ENCODE results near the gene GNB4. TPM values are rescaled to one million over a fixed set of nuclear protein-coding genes. Genes with fewer than 3 reads are reported as not detected.

GNB4 gene
- total and polyA plus RNA-seq, 2 of the 8 experiments (the other 6 are each of a cell fraction or from before 2014, with no cell fraction given): 13.4 to 29.2 TPM

DNA sequence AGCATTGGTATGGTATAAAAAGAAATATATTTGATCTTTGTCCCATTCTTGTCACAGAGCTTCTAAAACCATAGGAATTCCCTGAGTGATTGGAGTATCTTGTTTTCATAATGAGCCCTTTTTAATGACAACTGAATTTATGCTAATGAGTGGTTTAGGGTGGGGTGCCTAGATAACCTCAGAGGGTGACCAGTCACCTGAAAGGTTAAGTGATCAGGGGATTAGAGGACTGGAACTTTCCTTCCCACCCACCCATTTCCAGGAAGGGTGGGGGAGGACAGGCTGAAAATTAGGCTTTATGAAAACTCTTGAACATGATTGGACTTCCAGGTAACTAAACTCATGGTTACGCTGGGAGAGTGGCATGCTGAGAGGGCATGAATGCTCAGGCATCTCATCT lies 95.3 kb downstream of the GNB4 start:
- H3K18ac ChIP-seq (ENCODE audit: extremely low read depth, low read length): no peak overlapping the region
- H3K9ac ChIP-seq (replicated peaks in 1 of 4; ENCODE audit: extremely low read depth in 1 of 4, low read depth in 3 of 4, low read length in 3 of 4): no peak overlapping the region
- no peak overlapping the region for H2BK120ac ChIP-seq (replicated peaks; ENCODE audit: low read depth, low read length)
- no peaks in the 10 kb centered on the region for H4K20me1 ChIP-seq (replicated peaks in 1 of 2; ENCODE audit: control insufficient read depth in 1 of 2, insufficient read depth in 2 of 2, low read length in 2 of 2)
- H2BK15ac ChIP-seq (ENCODE audit: low read length): no peak overlapping the region
- no peak overlapping the region for H3K56ac ChIP-seq (replicated peaks; ENCODE audit: insufficient read length, low read depth, low read length)
- no peak overlapping the region for H4K5ac ChIP-seq (ENCODE audit: insufficient read length, low read depth, low read length)
- H2AFZ ChIP-seq (ENCODE audit: low read length): no peak overlapping the region
- H2BK12ac ChIP-seq (ENCODE audit: low read depth, low read length): no peak overlapping the region
- H3K4me2 ChIP-seq (ENCODE audit: insufficient read depth in 1 of 2, low read depth in 2 of 2, low read length in 2 of 2): no peak overlapping the region
- ChIA-PET POLR2A (ENCODE audit: partially characterized antibody) (no interaction called here), CTCF (ENCODE audit: partially characterized antibody) (interaction anchor here (0.6 kb wide), 1 partner anchor 197 kb away, joined by 3 read pairs; no protein-coding TSS in a partner anchor)
- no peak overlapping the region for H3K14ac ChIP-seq (ENCODE audit: insufficient read length)
- no peak overlapping the region for H3K4me3 ChIP-seq (ENCODE audit: extremely low read depth in 1 of 4, insufficient read depth in 2 of 4, low read depth in 3 of 4, low read length in 4 of 4)
- no peaks in the 10 kb centered on the region; the same call in 1 of the 2 replicates for H3K79me1 ChIP-seq (ENCODE audit: low read depth, low read length)
- no peak overlapping the region for H4K8ac ChIP-seq (ENCODE audit: extremely low read depth, insufficient read depth, low read length)
- no peaks in the 10 kb centered on the region for H3K9me3 ChIP-seq (ENCODE audit: insufficient read depth in 2 of 2, low read depth in 1 of 2, low read length in 1 of 2)
- no peak overlapping the region for H2BK5ac ChIP-seq (ENCODE audit: low read depth, low read length)
- no peak overlapping the region for H4K91ac ChIP-seq (replicated peaks; ENCODE audit: insufficient read length, low read length)
- no peak overlapping the region for H3K27ac ChIP-seq (ENCODE audit: low read depth, low read length)
- H3K4ac ChIP-seq (replicated peaks; ENCODE audit: insufficient read length, low read depth, low read length): no peak overlapping the region
- H3K36me3 ChIP-seq (ENCODE audit: control insufficient read depth in 2 of 4, insufficient read depth in 4 of 4, low read length in 3 of 4): peaks cover 0 to 28% (median 13%) of the 10 kb centered on the region in 4 experiments; a peak in 6 of 8 replicates
- H2BK20ac ChIP-seq (ENCODE audit: low read length): no peak overlapping the region
- no peak overlapping the region for H3K23ac ChIP-seq (ENCODE audit: insufficient read length)
- FAIRE-seq (no peak), DNase-seq (ENCODE audit: low read depth in 1 of 2, low spot score in 2 of 2) (no peak)
- H3K27me3 ChIP-seq (replicated peaks in 1 of 4; ENCODE audit: control insufficient read depth in 3 of 4, extremely low read depth in 1 of 4, insufficient read depth in 3 of 4, low read length in 3 of 4): no peaks in the 10 kb centered on the region
- H3K79me2 ChIP-seq (ENCODE audit: control insufficient read depth in 1 of 2, insufficient read depth in 2 of 2, low read length in 2 of 2): no peaks in the 10 kb centered on the region
- no peaks in the 10 kb centered on the region for H3K23me2 ChIP-seq (ENCODE audit: low read depth, low read length)
- 96% methylated on average over 1 of the region's 1 CpG; no CpG with 5 or more reads in 1 of the 2 experiments for WGBS, 2 experiments (ENCODE audit: extremely low coverage in 1 of 2, insufficient coverage in 1 of 2, insufficient read length in 1 of 2, insufficient replicate concordance in 2 of 2, low coverage in 1 of 2, low lambda C conversion rate in 2 of 2, missing lambda C conversion rate in 1 of 2)
- H3K4me1 ChIP-seq (replicated peaks in 1 of 4; ENCODE audit: control insufficient read depth in 3 of 4, insufficient read depth in 4 of 4, low read length in 3 of 4): no peaks in the 10 kb centered on the region
- H2AK5ac ChIP-seq (ENCODE audit: low read depth, low read length): no peak overlapping the region
- TF ChIP-seq CREB1 (IDR thresholded peaks at IDR 0.05) (no peak), RXRA (IDR thresholded peaks at IDR 0.05; ENCODE audit: insufficient read depth, low read depth, low read length) (no peak), GABPA (IDR thresholded peaks at IDR 0.05; ENCODE audit: borderline replicate concordance, insufficient read depth, low read length) (no peak), SAP30 (IDR thresholded peaks at IDR 0.05; ENCODE audit: insufficient read depth, insufficient replicate concordance, low read length) (no peak), JUND (IDR thresholded peaks at IDR 0.05; ENCODE audit: low read length) (no peak), HDAC6 (IDR thresholded peaks at IDR 0.05; ENCODE audit: low read depth, low read length) (no peak), MAFK (IDR thresholded peaks at IDR 0.05; ENCODE audit: low read depth, low read length) (no peak), KDM4A (IDR thresholded peaks at IDR 0.05; ENCODE audit: low read depth, low read length, severe bottlenecking) (no peak)
- TF ChIP-seq, protein P1, sequence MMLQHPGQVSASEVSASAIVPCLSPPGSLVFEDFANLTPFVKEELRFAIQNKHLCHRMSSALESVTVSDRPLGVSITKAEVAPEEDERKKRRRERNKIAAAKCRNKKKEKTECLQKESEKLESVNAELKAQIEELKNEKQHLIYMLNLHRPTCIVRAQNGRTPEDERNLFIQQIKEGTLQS (IDR thresholded peaks at IDR 0.05; ENCODE audit: insufficient read depth, low read depth, low read length): no peak
- TF ChIP-seq, protein P2, sequence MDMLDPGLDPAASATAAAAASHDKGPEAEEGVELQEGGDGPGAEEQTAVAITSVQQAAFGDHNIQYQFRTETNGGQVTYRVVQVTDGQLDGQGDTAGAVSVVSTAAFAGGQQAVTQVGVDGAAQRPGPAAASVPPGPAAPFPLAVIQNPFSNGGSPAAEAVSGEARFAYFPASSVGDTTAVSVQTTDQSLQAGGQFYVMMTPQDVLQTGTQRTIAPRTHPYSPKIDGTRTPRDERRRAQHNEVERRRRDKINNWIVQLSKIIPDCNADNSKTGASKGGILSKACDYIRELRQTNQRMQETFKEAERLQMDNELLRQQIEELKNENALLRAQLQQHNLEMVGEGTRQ (IDR thresholded peaks at IDR 0.05; ENCODE audit: low read length): no peak
- TF ChIP-seq, protein P3, sequence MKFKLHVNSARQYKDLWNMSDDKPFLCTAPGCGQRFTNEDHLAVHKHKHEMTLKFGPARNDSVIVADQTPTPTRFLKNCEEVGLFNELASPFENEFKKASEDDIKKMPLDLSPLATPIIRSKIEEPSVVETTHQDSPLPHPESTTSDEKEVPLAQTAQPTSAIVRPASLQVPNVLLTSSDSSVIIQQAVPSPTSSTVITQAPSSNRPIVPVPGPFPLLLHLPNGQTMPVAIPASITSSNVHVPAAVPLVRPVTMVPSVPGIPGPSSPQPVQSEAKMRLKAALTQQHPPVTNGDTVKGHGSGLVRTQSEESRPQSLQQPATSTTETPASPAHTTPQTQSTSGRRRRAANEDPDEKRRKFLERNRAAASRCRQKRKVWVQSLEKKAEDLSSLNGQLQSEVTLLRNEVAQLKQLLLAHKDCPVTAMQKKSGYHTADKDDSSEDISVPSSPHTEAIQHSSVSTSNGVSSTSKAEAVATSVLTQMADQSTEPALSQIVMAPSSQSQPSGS (IDR thresholded peaks at IDR 0.05; ENCODE audit: low read length): no peak

All from H1 (cell line).